LNCaP clone FGC (cell line): Measurements from ENCODE around the gene SNX2.
"Not testable (repeated sequence)": the region's sequence is repeated elsewhere in the genome, so short reads cannot be mapped to it uniquely, and the experiment has no call there.

Source experiments
- DNase-seq: peaks from one replicate; pipeline ENCODE4 v3.0.0-alpha.2; 2011; ENCODE audit warnings: low read depth
- H3K4me3 ChIP-seq: 2 replicates; pipeline ENCODE4 v1.5.1; 2011; ENCODE audit warnings: mild to moderate bottlenecking, low read depth, low read length, control low read depth
- CTCF ChIP-seq: IDR thresholded peaks from 2 replicates; pipeline ENCODE4 v1.5.1; 2012; ENCODE audit warnings: mild to moderate bottlenecking; ENCODE audit not compliant: control insufficient read depth, insufficient read depth; ENCODE audit errors: extremely low read depth

Gene SNX2

GRCh38 chr5:122756264-122756911, 18.5 kb upstream of the SNX2 start:
- H3K4me3 ChIP-seq = no peak overlapping the region
- DNase-seq = no peak
- no peak for TF ChIP-seq CTCF

GRCh38 chr5:122757285-122757684, 17.6 kb upstream of the SNX2 start:
- no peak for TF ChIP-seq CTCF
- DNase-seq = no peak

GRCh38 chr5:122759241-122760070, 15.4 kb upstream of the SNX2 start:
- TF ChIP-seq CTCF = no peak
- peak; percentile 11 for DNase-seq

More at GRCh38 chr5:122757285-122757684, 17.6 kb upstream of the SNX2 start:
- no peak overlapping the region for H3K4me3 ChIP-seq

GRCh38 chr5:122760236-122760635, 14.6 kb upstream of the SNX2 start:
- DNase-seq = no peak
- no peak overlapping the region for H3K4me3 ChIP-seq
- no peak for TF ChIP-seq CTCF

More at GRCh38 chr5:122759241-122760070, 15.4 kb upstream of the SNX2 start:
- no peak overlapping the region for H3K4me3 ChIP-seq

GRCh38 chr5:122761115-122761514, 13.8 kb upstream of the SNX2 start:
- no peak for DNase-seq
- H3K4me3 ChIP-seq = no peak overlapping the region
- no peak for TF ChIP-seq CTCF

- not testable (repeated sequence) for DNase-seq, H3K4me3 ChIP-seq
These were observed 13.0 kb upstream of the SNX2 start for GRCh38 chr5:122761896-122762295.

- no peak for DNase-seq
- no peak for TF ChIP-seq CTCF
- H3K4me3 ChIP-seq = no peak overlapping the region
These were observed 8.8 kb upstream of the SNX2 start for GRCh38 chr5:122766130-122766529.
